Common myeloid progenitor, CD34-positive (primary cell): Measurements from ENCODE around the gene AGFG1.

Source experiments
- CTCF ChIA-PET: fragments of 350-600 bp; sonication (Branson Sonifier 250); formaldehyde crosslinking; loops from one replicate; lab custom pipeline; 2021; ENCODE audit warnings: antibody characterized with exemption; lab: Charles Lee
- POLR2A ChIA-PET: fragments of 350-600 bp; sonication (Branson Sonifier 250); formaldehyde crosslinking; loops from one replicate; lab custom pipeline; 2021; ENCODE audit warnings: antibody characterized with exemption; lab: Charles Lee
- DNase-seq, 3 donors: peaks; one replicate each; pipeline versions ENCODE4 v3.0.0 to v3.0.0-alpha.2; 2013
- H3K27ac ChIP-seq, 2 experiments: 1 replicate in 1 of 2; 2 replicates in 1 of 2; pipeline ENCODE4 v1.7.0; 2013; ENCODE audit warnings: inconsistent platforms in 2 of 2, low read length in 2 of 2, mild to moderate bottlenecking in 2 of 2, low read depth in 1 of 2, moderate library complexity in 1 of 2; ENCODE audit not compliant: severe bottlenecking in 2 of 2, insufficient read depth in 1 of 2, poor library complexity in 1 of 2
- H3K27me3 ChIP-seq, 5 experiments: replicated peaks in 2 of 5; 1 replicate in 3 of 5; 2 replicates in 2 of 5; pipeline versions ENCODE4 v1.6.1 to v1.7.0; 2013; ENCODE audit warnings: low read length in 4 of 5, mild to moderate bottlenecking in 2 of 5, moderate library complexity in 2 of 5, inconsistent platforms in 1 of 5; ENCODE audit not compliant: insufficient read depth in 5 of 5, control insufficient read depth in 4 of 5
- H3K36me3 ChIP-seq, 4 experiments: 1 replicate in 2 of 4; 2 replicates in 2 of 4; pipeline versions ENCODE4 v1.6.1 to v1.7.0; 2013; ENCODE audit warnings: low read length in 3 of 4, control low read depth in 1 of 4, mild to moderate bottlenecking in 1 of 4; ENCODE audit not compliant: control insufficient read depth in 4 of 4, insufficient read depth in 4 of 4
- H3K4me1 ChIP-seq, 4 experiments: 1 replicate in 3 of 4; 2 replicates in 1 of 4; pipeline versions ENCODE4 v1.6.1 to v1.7.1; 2013; ENCODE audit warnings: low read length in 3 of 4, mild to moderate bottlenecking in 3 of 4, control low read depth in 1 of 4, inconsistent platforms in 1 of 4, moderate library complexity in 1 of 4; ENCODE audit not compliant: control insufficient read depth in 4 of 4, insufficient read depth in 4 of 4; ENCODE audit errors: control extremely low read depth in 1 of 4
- H3K4me3 ChIP-seq, 7 experiments: 1 replicate in 4 of 7; 2 replicates in 3 of 7; pipeline versions ENCODE4 v1.5.1 to v1.7.0; 2013; ENCODE audit warnings: mild to moderate bottlenecking in 7 of 7, low read length in 6 of 7, moderate library complexity in 6 of 7, inconsistent platforms in 2 of 7, low read depth in 2 of 7, control low read depth in 1 of 7; ENCODE audit not compliant: insufficient read depth in 4 of 7, control insufficient read depth in 1 of 7; ENCODE audit errors: extremely low read depth in 1 of 7
- H3K9me3 ChIP-seq, 5 experiments: 1 replicate in 4 of 5; 2 replicates in 1 of 5; pipeline versions ENCODE4 v1.6.1 to v1.7.1; 2013; ENCODE audit warnings: low read length in 4 of 5, mild to moderate bottlenecking in 2 of 5, inconsistent platforms in 1 of 5, low read depth in 1 of 5, moderate library complexity in 1 of 5; ENCODE audit not compliant: control insufficient read depth in 4 of 5, insufficient read depth in 2 of 5; ENCODE audit errors: control extremely low read depth in 1 of 5
- WGBS: methylation state at CpG from one replicate; pipeline ENCODE4 v1.1.5; 2013; ENCODE audit not compliant: insufficient coverage; 5-methylcytosine and 5-hydroxymethylcytosine counted together

The AGFG1 gene

DNA sequence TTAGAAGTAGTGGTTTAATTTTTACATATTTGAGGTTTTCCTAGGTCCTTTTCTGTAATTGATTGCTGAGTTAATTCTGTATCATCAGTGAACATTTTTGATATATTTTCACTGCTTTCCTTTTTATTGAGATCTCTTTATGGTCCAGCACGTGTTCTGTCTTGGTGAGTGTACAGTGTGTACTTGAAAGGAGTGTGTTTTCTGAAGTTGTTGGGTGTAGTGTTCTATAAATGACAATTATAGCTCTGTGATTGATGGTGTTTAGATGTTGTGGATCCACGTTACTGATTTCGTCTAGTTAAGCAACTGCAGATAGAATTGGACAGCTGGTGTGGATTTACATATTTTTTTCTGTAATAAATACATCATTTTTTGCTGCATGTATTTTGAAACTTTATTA lies 32.7 kb downstream of the AGFG1 start:
- Histone ChIP-seq H3K4me3 (no peak overlapping the region), H3K4me1 (peaks cover 0 to 17% (median under 1%) of the 10 kb centered on the region in 4 experiments), H3K27ac (no peak overlapping the region), H3K9me3 (no peaks in the 10 kb centered on the region), H3K27me3 (no peaks in the 10 kb centered on the region), H3K36me3 (peaks cover 0 to 4% (median 1%) of the 10 kb centered on the region in 4 experiments)
- no peak for DNase-seq
- ChIA-PET CTCF (no interaction called here), POLR2A (interaction anchor here (0.6 kb wide), 1 partner anchor 960 kb away, joined by 3 read pairs; no protein-coding TSS in a partner anchor)
- no CpG with 5 or more reads among the region's 3 CpGs for WGBS

DNA sequence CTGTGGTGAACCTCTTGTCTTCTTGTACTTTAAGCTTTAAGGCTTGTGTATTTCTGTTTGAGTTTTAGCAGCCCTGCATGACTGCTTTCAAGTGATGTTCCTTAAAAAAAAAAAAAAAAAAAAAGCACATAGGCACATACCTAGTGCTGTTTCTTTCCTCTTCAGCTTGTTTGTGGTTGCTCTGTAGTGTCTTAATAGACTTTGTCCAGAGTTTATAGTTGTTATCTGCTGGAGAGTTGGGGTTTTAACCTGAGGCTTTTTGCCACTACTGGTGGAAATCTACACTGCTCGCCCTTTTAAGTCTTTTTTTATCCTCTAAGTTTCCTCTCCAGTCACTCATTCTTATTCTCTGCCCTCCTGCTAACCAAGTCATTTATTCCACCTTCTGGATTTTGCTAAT lies 34.5 kb downstream of the AGFG1 start:
- ChIA-PET CTCF (interaction anchor here (1.6 kb wide), 1 partner anchor 13 kb away, joined by 4 read pairs; no protein-coding TSS in a partner anchor), POLR2A (interaction anchor here (0.6 kb wide), 1 partner anchor 278 kb away, joined by 3 read pairs; no protein-coding TSS in a partner anchor)
- peak in 1 of 3 donors; percentile 19 for DNase-seq
- Histone ChIP-seq H3K27me3 (no peaks in the 10 kb centered on the region), H3K36me3 (peaks cover 0 to under 1% (median 0%) of the 10 kb centered on the region in 4 experiments), H3K9me3 (no peaks in the 10 kb centered on the region), H3K4me1 (peaks cover 0 to 17% (median under 1%) of the 10 kb centered on the region in 4 experiments), H3K27ac (no peak overlapping the region), H3K4me3 (no peak overlapping the region)
- WGBS: no CpG with 5 or more reads among the region's 1 CpG

GRCh38 chr2:227507963-227508362 lies 36.0 kb downstream of the AGFG1 start:
- H3K4me3 ChIP-seq: no peak overlapping the region
- CTCF ChIA-PET: no interaction called here
- peaks cover 0 to 17% (median under 1%) of the 10 kb centered on the region in 4 experiments for H3K4me1 ChIP-seq
- no peak for DNase-seq
- H3K27ac ChIP-seq: no peak overlapping the region
- POLR2A ChIA-PET: interaction anchor here (0.5 kb wide), 1 partner anchor 370 kb away, joined by 4 read pairs; no protein-coding TSS in a partner anchor
- no peaks in the 10 kb centered on the region for H3K27me3 ChIP-seq
- H3K36me3 ChIP-seq: no peaks in the 10 kb centered on the region
- WGBS: no CpG with 5 or more reads among the region's 2 CpGs
- H3K9me3 ChIP-seq: no peaks in the 10 kb centered on the region

DNA sequence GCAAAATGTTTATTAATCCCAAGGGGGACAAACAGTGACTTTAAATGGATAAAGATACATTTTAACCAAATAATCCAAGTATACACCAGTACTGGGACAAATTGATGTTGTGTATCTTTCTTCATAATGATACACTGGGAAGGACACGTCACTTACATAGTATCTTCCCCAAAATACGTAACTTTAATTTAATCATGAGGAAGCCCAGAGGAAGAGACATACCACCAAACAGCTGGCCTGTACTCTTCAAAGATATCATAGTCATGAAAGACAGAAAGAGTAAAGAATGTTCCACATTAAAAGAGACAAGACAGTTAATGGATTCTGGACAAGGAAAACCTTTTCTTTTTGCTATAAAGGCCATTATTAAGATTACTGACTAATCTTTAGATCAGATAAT lies 37.1 kb downstream of the AGFG1 start:
- ChIA-PET CTCF (no interaction called here), POLR2A (no interaction called here)
- H3K36me3 ChIP-seq: no peaks in the 10 kb centered on the region
- no peak overlapping the region for H3K4me3 ChIP-seq
- peaks cover 0 to 11% (median 0%) of the 10 kb centered on the region in 4 experiments for H3K4me1 ChIP-seq
- no peaks in the 10 kb centered on the region for H3K9me3 ChIP-seq
- no peaks in the 10 kb centered on the region for H3K27me3 ChIP-seq
- H3K27ac ChIP-seq: no peak overlapping the region
- peak in 2 of 3 donors; percentile 44 to 50 for DNase-seq
- no CpG with 5 or more reads among the region's 2 CpGs for WGBS

DNA sequence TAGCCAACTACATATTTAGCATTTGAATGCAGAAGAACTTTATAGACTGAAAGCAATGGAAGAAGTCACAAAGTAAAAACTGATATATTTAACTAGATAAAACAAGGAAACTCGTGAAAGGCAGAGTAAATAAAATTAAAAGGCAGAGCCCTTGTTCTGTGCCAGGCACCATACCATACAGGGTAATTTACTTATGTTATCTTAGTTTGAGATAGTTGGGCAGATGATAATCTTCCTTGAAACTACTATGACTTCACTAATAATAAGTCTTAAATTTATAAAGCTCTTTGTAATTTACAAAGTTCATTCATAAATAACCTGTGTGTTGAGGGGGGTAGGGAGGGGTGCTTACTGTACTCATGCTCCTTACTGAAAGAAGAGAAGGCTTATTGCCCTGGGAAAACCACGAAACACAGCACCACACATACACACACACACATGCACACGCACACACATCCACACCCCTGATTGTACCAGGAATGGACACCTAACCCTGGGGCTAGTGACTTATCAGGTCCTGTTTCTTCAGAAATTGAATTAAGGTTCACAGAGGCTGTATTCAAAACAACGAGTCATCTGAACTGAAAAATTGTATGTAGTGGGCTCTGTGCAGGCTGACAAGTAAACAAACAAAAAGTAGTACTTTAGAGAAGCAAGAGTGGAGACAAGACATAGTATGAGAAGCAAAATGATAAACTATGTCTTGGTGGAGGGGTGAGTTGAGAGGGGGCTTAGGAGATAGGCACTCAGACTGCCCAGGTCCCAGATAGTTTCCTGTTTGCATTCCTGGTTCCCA lies 38.1 kb downstream of the AGFG1 start:
- POLR2A ChIA-PET: no interaction called here
- CTCF ChIA-PET: no interaction called here
- H3K9me3 ChIP-seq: no peaks in the 10 kb centered on the region
- H3K27me3 ChIP-seq: no peaks in the 10 kb centered on the region
- no peak overlapping the region for H3K27ac ChIP-seq
- DNase-seq: peak in 2 of 3 donors; percentile 21 to 38
- peaks cover 0 to 11% (median 0%) of the 10 kb centered on the region in 4 experiments for H3K4me1 ChIP-seq
- WGBS: 92% methylated on average over 2 of the region's 4 CpGs
- H3K4me3 ChIP-seq: no peak overlapping the region
- no peaks in the 10 kb centered on the region for H3K36me3 ChIP-seq

GRCh38 chr2:227510620-227510958 lies 38.6 kb downstream of the AGFG1 start:
- WGBS: no CpG with 5 or more reads among the region's 2 CpGs
- H3K27me3 ChIP-seq: no peaks in the 10 kb centered on the region
- CTCF ChIA-PET: no interaction called here
- H3K27ac ChIP-seq: no peak overlapping the region
- POLR2A ChIA-PET: no interaction called here
- peaks cover 0 to 2% (median 0%) of the 10 kb centered on the region in 4 experiments for H3K36me3 ChIP-seq
- H3K9me3 ChIP-seq: no peaks in the 10 kb centered on the region
- DNase-seq: no peak
- H3K4me3 ChIP-seq: no peak overlapping the region
- H3K4me1 ChIP-seq: peaks cover 0 to 11% (median 0%) of the 10 kb centered on the region in 4 experiments

GRCh38 chr2:227511239-227511930 lies 39.4 kb downstream of the AGFG1 start:
- DNase-seq: no peak
- Histone ChIP-seq H3K27me3 (no peaks in the 10 kb centered on the region), H3K27ac (no peak overlapping the region), H3K9me3 (no peaks in the 10 kb centered on the region), H3K36me3 (peaks cover 0 to 2% (median 0%) of the 10 kb centered on the region in 4 experiments), H3K4me1 (peaks cover 0 to 12% (median 0%) of the 10 kb centered on the region in 4 experiments), H3K4me3 (no peak overlapping the region)
- POLR2A ChIA-PET: no interaction called here
- CTCF ChIA-PET: no interaction called here
- 100% methylated on average over 2 of the region's 4 CpGs for WGBS
